Measurements from ENCODE around the gene GABRD. TPM values are rescaled to one million over a fixed set of nuclear protein-coding genes. Genes with fewer than 3 reads are reported as not detected.

GABRD gene
- polyA plus RNA-seq, 10 donors = 0.41 to 2.1 (median 0.93) TPM

- DNase-seq = peak; percentile 25 to 86 (median 57)
Observed at GRCh38 chr1:2073382-2074230, 54.5 kb downstream of the GABRD start.

GRCh38 chr1:2074396-2074795 is 55.3 kb downstream of the GABRD start:
- no peak for DNase-seq

GRCh38 chr1:2074944-2075740 is 56.0 kb downstream of the GABRD start:
- DNase-seq = no peak

- DNase-seq = no peak
Observed at GRCh38 chr1:2076826-2077225, 57.7 kb downstream of the GABRD start.

- no peak for DNase-seq
Observed at GRCh38 chr1:2078170-2078569, 59.0 kb downstream of the GABRD start.

GRCh38 chr1:2079396-2080085 is 60.4 kb downstream of the GABRD start:
- no peak for DNase-seq

GRCh38 chr1:2080140-2080539 is 61.0 kb downstream of the GABRD start:
- no peak for DNase-seq

Other genes with a start within 250 kb of the GABRD start
- gene NADK, start 240.9 kb upstream of the GABRD start, polyA plus RNA-seq (ENCODE audit: insufficient read length in 10 of 10) = 10 to 100 TPM; 25.1 to 40.0 (median 30.4) TPM
- 100 to 1,000 TPM; 161 to 221 (median 178) TPM for gene GNB1, start 128.3 kb upstream of the GABRD start, polyA plus RNA-seq (ENCODE audit: insufficient read length in 10 of 10)
- 100 to 1,000 TPM; 107 to 289 (median 184) TPM for gene CALML6, start 104.1 kb upstream of the GABRD start, polyA plus RNA-seq (ENCODE audit: insufficient read length in 10 of 10)
- 10 to 100 TPM; 28.9 to 90.1 (median 70.3) TPM for gene TMEM52, start 100.1 kb upstream of the GABRD start, polyA plus RNA-seq (ENCODE audit: insufficient read length in 10 of 10)
- under 1 TPM in 9 of 10 donors, not detected in 1; 0.05 to 0.36 (median 0.15) TPM for gene CFAP74, start 15.6 kb upstream of the GABRD start, polyA plus RNA-seq (ENCODE audit: insufficient read length in 10 of 10)
- gene PRKCZ, start 31.1 kb downstream of the GABRD start, polyA plus RNA-seq (ENCODE audit: insufficient read length in 10 of 10) = 1 to 10 TPM; 3.7 to 9.1 (median 6.5) TPM
- gene FAAP20, start 175.4 kb downstream of the GABRD start, polyA plus RNA-seq (ENCODE audit: insufficient read length in 10 of 10) = 10 to 100 TPM; 22.3 to 45.9 (median 30.2) TPM
- gene SKI, start 209.0 kb downstream of the GABRD start, polyA plus RNA-seq (ENCODE audit: insufficient read length in 10 of 10) = 10 to 100 TPM; 47.4 to 74.3 (median 60.5) TPM